Fibroblast of lung (primary cell): ENCODE measurements around the gene LEUTX. TPM values are rescaled to one million over a fixed set of nuclear protein-coding genes. Genes with fewer than 3 reads are reported as not detected.

Experiments used
- DNase-seq, 2 donors: peaks; one replicate each; pipeline versions ENCODE4 v3.0.0 to v3.0.0-alpha.2; 2010; ENCODE audit warnings: low read depth in 2 of 2
- H2AFZ ChIP-seq: 2 replicates; pipeline ENCODE4 v1.5.1; 2012; ENCODE audit warnings: low read length, control low read depth, inconsistent platforms
- H3K27ac ChIP-seq: 2 replicates; pipeline ENCODE4 v1.5.1; 2011; ENCODE audit warnings: low read length, control low read depth; ENCODE audit not compliant: insufficient read depth
- H3K27me3 ChIP-seq: 2 replicates; pipeline ENCODE4 v1.5.1; 2011; ENCODE audit warnings: mild to moderate bottlenecking, low read length; ENCODE audit not compliant: control insufficient read depth, insufficient read depth
- H3K36me3 ChIP-seq: 2 replicates; pipeline ENCODE4 v1.5.1; 2011; ENCODE audit warnings: low read length; ENCODE audit not compliant: control insufficient read depth, insufficient read depth
- H3K4me1 ChIP-seq: 2 replicates; pipeline ENCODE4 v1.5.1; 2011; ENCODE audit warnings: low read length; ENCODE audit not compliant: control insufficient read depth, insufficient read depth; ENCODE audit errors: extremely low read depth
- H3K4me2 ChIP-seq: 2 replicates; pipeline ENCODE4 v1.5.1; 2011; ENCODE audit warnings: low read length, control low read depth; ENCODE audit not compliant: insufficient read depth; ENCODE audit errors: extremely low read depth
- H3K4me3 ChIP-seq, 4 experiments: fragments of 200-600 bp in 1 of 4; sonication (generic) in 1 of 4; replicated peaks in 1 of 4; 2 replicates each; pipeline ENCODE4 v1.5.1; 2011 to 2016; ENCODE audit warnings: low read length in 4 of 4, low read depth in 3 of 4, mild to moderate bottlenecking in 3 of 4, control low read depth in 2 of 4, inconsistent platforms in 1 of 4, mixed read lengths in 1 of 4; ENCODE audit not compliant: insufficient read depth in 1 of 4; ENCODE audit errors: control extremely low read depth in 1 of 4
- H3K79me2 ChIP-seq: 2 replicates; pipeline ENCODE4 v1.5.1; 2012; ENCODE audit warnings: mild to moderate bottlenecking, low read length, inconsistent platforms; ENCODE audit not compliant: control insufficient read depth, insufficient read depth
- H3K9ac ChIP-seq: 2 replicates; pipeline ENCODE4 v1.5.1; 2011; ENCODE audit warnings: mild to moderate bottlenecking, low read length, control low read depth; ENCODE audit not compliant: insufficient read depth
- H3K9me3 ChIP-seq: 2 replicates; pipeline ENCODE4 v1.5.1; 2012; ENCODE audit warnings: low read depth, low read length; ENCODE audit not compliant: control insufficient read depth, insufficient read depth
- H4K20me1 ChIP-seq: 2 replicates; pipeline ENCODE4 v1.5.1; 2011; ENCODE audit warnings: low read length; ENCODE audit not compliant: control insufficient read depth, insufficient read depth; ENCODE audit errors: extremely low read depth
- CTCF ChIP-seq, 2 donors: IDR thresholded peaks in 1 of 2; conservative IDR thresholded peaks in 1 of 2; 1 replicate in 1 of 2; 2 replicates in 1 of 2; pipeline ENCODE4 v1.5.1; 2011 to 2012; ENCODE audit warnings: low read length in 2 of 2, control low read depth in 1 of 2, inconsistent platforms in 1 of 2, low read depth in 1 of 2, mild to moderate bottlenecking in 1 of 2
- EZH2 ChIP-seq: IDR thresholded peaks from 2 replicates; pipeline ENCODE4 v1.5.1; 2012; ENCODE audit warnings: low read length, control low read depth, mild to moderate bottlenecking; ENCODE audit errors: missing control alignments
- polyA plus RNA-seq, 2 donors: library from polyadenylated mRNA; depleted of rRNA in 1 of 2; stranded (reverse) in 1 of 2; unstranded in 1 of 2; fragments of >200 nt; gene quantifications; 2 replicates each; pipeline ENCODE4 v1.2.1, GENCODE V29; 2011 to 2012; ENCODE audit warnings: missing spikeins in 1 of 2
- total RNA-seq: library from RNA; depleted of rRNA; stranded (reverse); fragments of >200 nt; gene quantifications from 2 replicates; pipeline ENCODE4 v1.2.1, GENCODE V29; 2014

Gene LEUTX
- total and polyA plus RNA-seq, 2 donors (not counting 1 experiment from before 2014, with no cell fraction given), result not detected

- Histone ChIP-seq H3K4me3 (no peak overlapping the region), H3K4me2 (no peak overlapping the region), H3K9me3 (no peaks in the 10 kb centered on the region), H4K20me1 (no peaks in the 10 kb centered on the region), H3K4me1 (no peaks in the 10 kb centered on the region), H3K9ac (no peak overlapping the region), H3K36me3 (no peaks in the 10 kb centered on the region), H2AFZ (no peak overlapping the region), H3K27me3 (no peaks in the 10 kb centered on the region), H3K27ac (no peak overlapping the region), H3K79me2 (no peaks in the 10 kb centered on the region)
- no peak for DNase-seq
- TF ChIP-seq CTCF (conservative IDR thresholded peaks at IDR 0.05 in 1 of 2, IDR thresholded peaks at IDR 0.05 in 1 of 2; ENCODE audit: low read depth in 1 of 2, low read length in 2 of 2), result no peak
- no peak for TF ChIP-seq EZH2
Measured at GRCh38 chr19:39733841-39734240, 44.8 kb upstream of the LEUTX start.

GRCh38 chr19:39735688-39736087 is 43.0 kb upstream of the LEUTX start:
- H3K4me3 ChIP-seq, result no peak overlapping the region
- H3K79me2 ChIP-seq, result no peaks in the 10 kb centered on the region
- H3K4me2 ChIP-seq, result no peak overlapping the region
- H3K4me1 ChIP-seq, result no peaks in the 10 kb centered on the region
- TF ChIP-seq CTCF (conservative IDR thresholded peaks at IDR 0.05 in 1 of 2, IDR thresholded peaks at IDR 0.05 in 1 of 2; ENCODE audit: low read depth in 1 of 2, low read length in 2 of 2) (no peak), EZH2 (no peak)
- no peak overlapping the region for H3K27ac ChIP-seq
- H3K9me3 ChIP-seq, result no peaks in the 10 kb centered on the region
- no peaks in the 10 kb centered on the region for H4K20me1 ChIP-seq
- H3K36me3 ChIP-seq, result no peaks in the 10 kb centered on the region
- no peak for DNase-seq
- H3K9ac ChIP-seq, result no peak overlapping the region
- H2AFZ ChIP-seq, result no peak overlapping the region
- H3K27me3 ChIP-seq, result no peaks in the 10 kb centered on the region

GRCh38 chr19:39736088-39736487 is 42.6 kb upstream of the LEUTX start:
- Histone ChIP-seq H3K27ac (no peak overlapping the region), H3K36me3 (no peaks in the 10 kb centered on the region), H3K4me2 (no peak overlapping the region)

More at GRCh38 chr19:39736088-39736487, 42.6 kb upstream of the LEUTX start:
- Histone ChIP-seq H3K9ac (no peak overlapping the region), H3K9me3 (no peaks in the 10 kb centered on the region), H3K27me3 (no peaks in the 10 kb centered on the region), H3K79me2 (no peaks in the 10 kb centered on the region), H3K4me1 (no peaks in the 10 kb centered on the region), H3K4me3 (no peak overlapping the region), H2AFZ (no peak overlapping the region), H4K20me1 (no peaks in the 10 kb centered on the region)
- TF ChIP-seq EZH2 (no peak), CTCF (conservative IDR thresholded peaks at IDR 0.05 in 1 of 2, IDR thresholded peaks at IDR 0.05 in 1 of 2; ENCODE audit: low read depth in 1 of 2, low read length in 2 of 2) (no peak)
- DNase-seq, result no peak
